Heart left ventricle (tissue), 16 donors: ENCODE results near the gene MEI1. TPM values are rescaled to one million over a fixed set of nuclear protein-coding genes. Genes with fewer than 3 reads are reported as not detected.

Source experiments
- ATAC-seq, 4 donors: fragments of 200-7000 bp; cut with Tn5 transposase; one replicate each; pipeline ENCODE4 v1.9.1; 2020 to 2022; ENCODE audit warnings: moderate library complexity in 4 of 4, mild to moderate bottlenecking in 3 of 4, moderate number of reproducible peaks in 1 of 4
- DNase-seq, 5 donors: peaks; one replicate each; pipeline ENCODE4 v3.0.0-alpha.2; 2020
- H3K27ac ChIP-seq, 12 donors: fragments of 200-600 bp; sonication (generic) in 4 of 12; one replicate each; pipeline versions ENCODE4 v1.5.0 to v1.8.0; 2016 to 2022; ENCODE audit warnings: mild to moderate bottlenecking in 2 of 12
- H3K27me3 ChIP-seq, 9 donors: fragments of 200-600 bp; sonication (generic) in 2 of 9; one replicate each; pipeline versions ENCODE4 v1.5.1 to v1.8.0; 2016 to 2022; ENCODE audit warnings: mild to moderate bottlenecking in 3 of 9
- H3K36me3 ChIP-seq, 9 donors: fragments of 200-600 bp; sonication (generic) in 2 of 9; one replicate each; pipeline versions ENCODE4 v1.5.0 to v1.8.0; 2018 to 2022; ENCODE audit warnings: mild to moderate bottlenecking in 2 of 9
- H3K4me1 ChIP-seq, 12 donors: fragments of 200-600 bp; sonication (generic) in 4 of 12; one replicate each; pipeline versions ENCODE4 v1.5.0 to v1.8.0; 2016 to 2022; ENCODE audit warnings: mild to moderate bottlenecking in 3 of 12
- H3K4me3 ChIP-seq, 12 donors: fragments of 200-600 bp; sonication (generic) in 4 of 12; one replicate each; pipeline versions ENCODE4 v1.5.0 to v1.8.0; 2017 to 2022; ENCODE audit warnings: mild to moderate bottlenecking in 9 of 12, moderate library complexity in 4 of 12
- H3K9me3 ChIP-seq, 12 donors: fragments of 200-600 bp; sonication (generic) in 4 of 12; one replicate each; pipeline versions ENCODE4 v1.5.0 to v1.8.0; 2016 to 2022; ENCODE audit warnings: mild to moderate bottlenecking in 1 of 12
- CTCF ChIP-seq, 12 donors: fragments of 200-600 bp; sonication (generic) in 4 of 12; IDR thresholded peaks; one replicate each; pipeline versions ENCODE4 v1.5.0 to v1.8.0; 2018 to 2022; ENCODE audit warnings: antibody characterized with exemption in 12 of 12, mild to moderate bottlenecking in 5 of 12
- POLR2A ChIP-seq, 2 donors: fragments of 450-650 bp; IDR thresholded peaks; one replicate each; pipeline ENCODE4 v1.6.1; 2017; ENCODE audit warnings: antibody characterized with exemption in 2 of 2, mild to moderate bottlenecking in 2 of 2, moderate library complexity in 2 of 2
- whole genome bisulfite sequencing, 4 donors: extraction: QIAGEN DNeasy Blood & Tissue Kit in 2 of 4; methylation state at CpG; one replicate each; pipeline versions ENCODE4 v1.1.5 to v1.1.7; 2013 to 2018; 5-methylcytosine and 5-hydroxymethylcytosine counted together
- intact Hi-C, 10 donors: fragments of 100-400 bp; cut with DNase I; formaldehyde crosslinking; loops; one replicate each; pipeline versions ENCODE4 v1.11.1 to v1.14.2; 2022
- polyA plus RNA-seq, 2 donors: library from polyadenylated mRNA; stranded (reverse); fragments of 200-250 nt; gene quantifications; one replicate each; pipeline ENCODE4 v1.2.3, GENCODE V29; 2013
- total RNA-seq, 9 donors: library from RNA; depleted of rRNA in 2 of 9; stranded (reverse); fragments of >200 nt in 2 of 9; fragmentation: NEBNext Ultra II Directional in 3 of 9; extraction: Animal tissue kit (Norgen Biotek cat#: 25700) in 3 of 9; gene quantifications; one replicate each; pipeline versions ENCODE4 v1.1.0 to v1.2.4, GENCODE V29; 2016 to 2023
- donor health status: ischemic (EF 13 %, LVEDD 7.1; RV severe dilation, severe dysfunction).
- donor health status: healthy with polysubstance abuse.
- donor health status: DM: no; HTN: yes; CAD: no.
- donor health status: DM: no; HTN: no; CAD: no.
- donor health status: ischemic (EF 25% LVEDD 6.9; RV normal size, moderate dysfunction).
- donor health status: ischemic (EF 25% LVEDD 5.7; RV mildly dilated, moderate dysfunction).
- donor health status: healthy.
- donor health status: DM: yes; HTN: yes; CAD: no.
- donor health status: ischemic (EF 35%, LVEDD 5.7; RV mildly dilated, moderate dysfunction).
- donor health status: nonischemic (EF 11% LVEDD 7.7; RV severe dilation, severe dysfunction).
- donor health status: DM: yes; HTN: yes; CAD: no.
- donor health status: PGD.
- donor health status: ischemic (EF 29% LVEDD 5.4; RV normal size, mild dysfunction).
- donor health status: nonischemic (EF 23%, LVEDD 6.1; RV moderate dilation, normal function).

Gene MEI1
- total and polyA plus RNA-seq, 11 donors = 0.23 to 2.3 (median 0.54) TPM; not detected in 4

GRCh38 chr22:41831383-41831782, 132.1 kb downstream of the MEI1 start:
- no peaks in the 10 kb centered on the region for H3K9me3 ChIP-seq
- peaks cover 0 to 10% (median 6%) of the 10 kb centered on the region in 9 donors for H3K36me3 ChIP-seq
- TF ChIP-seq CTCF (IDR thresholded peaks at IDR 0.05) = no peak
- TF ChIP-seq POLR2A (IDR thresholded peaks at IDR 0.05) = no peak
- no peaks in the 10 kb centered on the region for H3K27me3 ChIP-seq
- H3K27ac ChIP-seq = peak overlapping the region in 7 of 12 donors; percentile 90 to 99 (median 94)
- no peak for DNase-seq
- H3K4me3 ChIP-seq = no peak overlapping the region
- ATAC-seq = no peak
- WGBS, 4 donors = 59 to 69% (median 66%) methylated on average over 6 of the region's 6 CpGs
- intact Hi-C loops = loop anchor here in 3 of 10 donors (2.0 to 10.0 kb wide), 5 partner anchors 31 to 243 kb away; partner anchors contain the start of genes CCDC134 (in 1 of the 3), MEI1 (in 1 of the 3), NAGA (in 1 of the 3) and PHETA2 (in 1 of the 3)
- peaks cover 0 to 45% (median 20%) of the 10 kb centered on the region in 12 donors for H3K4me1 ChIP-seq

GRCh38 chr22:41831828-41832552, 132.7 kb downstream of the MEI1 start:
- H3K4me1 ChIP-seq = peaks cover 0 to 43% (median 14%) of the 10 kb centered on the region in 12 donors
- peak overlapping the region; percentile 21 to 99 (median 96) for H3K4me3 ChIP-seq
- intact Hi-C loops = loop anchor here in 4 of 10 donors (1.0 to 10.0 kb wide), 6 partner anchors 31 to 243 kb away; partner anchors contain the start of genes CCDC134 (in 3 of the 4), MEI1 (in 1 of the 4), NAGA (in 1 of the 4) and PHETA2 (in 1 of the 4)
- no peaks in the 10 kb centered on the region for H3K9me3 ChIP-seq
- DNase-seq = no peak
- TF ChIP-seq CTCF (IDR thresholded peaks at IDR 0.05) (no peak), POLR2A (IDR thresholded peaks at IDR 0.05) (no peak)
- no peaks in the 10 kb centered on the region for H3K27me3 ChIP-seq
- H3K27ac ChIP-seq = peak overlapping the region; percentile 90 to 99 (median 94)
- 12 to 18% (median 13%) methylated on average over 13 to 17 of the region's 17 CpGs for WGBS, 4 donors
- ATAC-seq = no peak
- peaks cover 0 to 16% (median 12%) of the 10 kb centered on the region in 9 donors for H3K36me3 ChIP-seq

GRCh38 chr22:41832553-41833368, 133.5 kb downstream of the MEI1 start, which contains the start of gene SREBF2:
Gene SREBF2 (plus strand): TSS chr22:41833105. CDS start chr22:41833271, 166 bp downstream.
- H3K4me1 ChIP-seq = peaks cover 0 to 38% (median 13%) of the 10 kb centered on the region in 12 donors
- H3K27me3 ChIP-seq = no peaks in the 10 kb centered on the region
- DNase-seq = peak; percentile 100
- ATAC-seq = peak; percentile 97 to 99 (median 98)
- no peaks in the 10 kb centered on the region for H3K9me3 ChIP-seq
- peak in 1 of 2 donors; percentile 74 for TF ChIP-seq POLR2A (IDR thresholded peaks at IDR 0.05)
- TF ChIP-seq CTCF (IDR thresholded peaks at IDR 0.05) = peak in 3 of 12 donors; percentile 8 to 21 (median 17)
- 0 to 1% (median 0%) methylated on average over 31 to 75 of the region's 75 CpGs for WGBS, 4 donors
- H3K27ac ChIP-seq = peak within 1 kb of the TSS; percentile 90 to 99 (median 94)
- intact Hi-C loops = loop anchor here in 4 of 10 donors (1.0 to 10.0 kb wide), 5 partner anchors 32 to 242 kb away; partner anchors contain the start of genes CCDC134 (in 2 of the 4), MEI1 (in 1 of the 4), NAGA (in 1 of the 4) and PHETA2 (in 1 of the 4)
- peak within 1 kb of the TSS; percentile 76 to 99 (median 96) for H3K4me3 ChIP-seq
- H3K36me3 ChIP-seq = peaks cover 0 to 18% (median 13%) of the 10 kb centered on the region in 9 donors
